ENCODE results near the gene TUBB4B. TPM values are rescaled to one million over a fixed set of nuclear protein-coding genes. Genes with fewer than 3 reads are reported as not detected.

TUBB4B gene
- total RNA-seq, 1 experiment from 2014 or later, result 424 TPM

DNA sequence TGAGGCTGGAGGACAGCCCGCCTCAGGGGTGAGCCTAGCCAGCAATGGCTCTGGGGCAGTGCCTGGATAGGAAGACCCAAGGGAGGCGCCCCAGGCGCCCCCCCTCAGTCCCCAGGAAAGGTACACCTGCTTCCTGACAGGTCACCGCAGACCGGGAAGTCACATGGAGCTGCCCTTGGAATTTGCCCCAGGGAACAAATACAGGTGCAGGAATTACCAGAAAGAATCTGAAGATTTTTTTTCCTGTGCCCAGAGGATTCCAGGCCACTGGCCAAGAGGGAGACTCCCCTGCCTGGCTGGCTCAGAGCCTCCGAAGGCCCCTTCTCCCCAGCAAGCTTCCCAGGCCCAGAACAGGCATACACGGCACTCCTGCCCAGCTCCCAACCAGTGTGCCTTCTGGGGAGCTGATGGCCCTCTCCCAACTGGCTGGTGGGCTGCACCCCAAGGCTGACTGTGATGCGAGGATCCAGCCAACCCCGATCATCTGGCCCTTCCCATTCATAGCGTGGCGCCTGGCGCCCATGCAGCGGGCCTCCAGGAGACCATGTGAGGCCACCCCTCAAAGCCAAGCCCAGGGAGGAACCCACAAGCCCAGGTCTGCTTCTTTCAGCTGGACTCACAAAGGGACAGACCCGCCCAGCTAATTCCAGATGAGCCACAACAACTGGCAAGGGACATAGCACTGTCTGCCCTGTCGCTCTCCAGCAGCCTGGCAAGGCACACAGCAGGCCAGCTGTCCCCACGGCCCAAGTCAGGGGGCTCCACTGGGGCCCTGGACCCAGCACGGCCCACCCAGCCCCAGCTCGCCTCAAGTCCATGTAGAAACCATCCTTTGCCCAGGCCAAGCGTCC lies 42.8 kb upstream of the TUBB4B start:
- Histone ChIP-seq H4K20me1 (ENCODE audit: low read length) (peaks cover 14% of the 10 kb centered on the region; the same call in 1 of the 2 replicates), H3K4me1 (ENCODE audit: insufficient read depth, low read length) (peaks cover 45% of the 10 kb centered on the region), H2AFZ (ENCODE audit: low read length) (no peak overlapping the region), H3K4me3 (ENCODE audit: low read length) (peak overlapping the region; percentile 68), H3K36me3 (ENCODE audit: low read depth, low read length) (no peaks in the 10 kb centered on the region), H3K27me3 (ENCODE audit: low read length) (no peaks in the 10 kb centered on the region), H3K9ac (ENCODE audit: low read length) (no peak overlapping the region), H3K4me2 (ENCODE audit: low read length) (peak overlapping the region; percentile 89), H3K79me2 (ENCODE audit: low read length) (peaks cover 35% of the 10 kb centered on the region), H3K9me3 (ENCODE audit: low read length) (no peaks in the 10 kb centered on the region), H3K9me2 (replicated peaks; ENCODE audit: low read length) (no peaks in the 10 kb centered on the region), H3K27ac (ENCODE audit: low read length) (no peak overlapping the region), H3F3A (ENCODE audit: low read length, unreplicated experiment) (no peaks in the 10 kb centered on the region)
- no peak for TF ChIP-seq EZH2phosphoT487 (IDR thresholded peaks at IDR 0.05; ENCODE audit: borderline replicate concordance, low read length)
- no peak for TF ChIP-seq EZH2 (IDR thresholded peaks at IDR 0.05; ENCODE audit: low read length, unreplicated experiment)
- TF ChIP-seq CTCF (conservative IDR thresholded peaks at IDR 0.05; ENCODE audit: low read depth, low read length), result no peak
- DNase-seq (peak; percentile 85), ATAC-seq (peak; percentile 4)
- no TSS peak for BruUV-seq (replicated peaks)
- ChIA-PET POLR2A (ENCODE audit: unreplicated experiment) (interaction anchor here (0.6 kb wide), 1 partner anchor 9 kb away, joined by 3 read pairs; no protein-coding TSS in a partner anchor), CTCF (interaction anchor here (0.9 kb wide), 1 partner anchor 9 kb away, joined by 3 read pairs; no protein-coding TSS in a partner anchor)
- intact Hi-C loops (cut with micrococcal nuclease), result no loop called here

GRCh38 chr9:137198902-137199283 lies 42.2 kb upstream of the TUBB4B start:
- Histone ChIP-seq H3K4me3 (ENCODE audit: low read length) (peak overlapping the region; percentile 68), H3K27ac (ENCODE audit: low read length) (no peak overlapping the region), H3K4me2 (ENCODE audit: low read length) (peak overlapping the region; percentile 89), H3K27me3 (ENCODE audit: low read length) (no peaks in the 10 kb centered on the region), H2AFZ (ENCODE audit: low read length) (no peak overlapping the region), H4K20me1 (ENCODE audit: low read length) (peaks cover 14% of the 10 kb centered on the region; the same call in 1 of the 2 replicates), H3F3A (ENCODE audit: low read length, unreplicated experiment) (no peaks in the 10 kb centered on the region), H3K4me1 (ENCODE audit: insufficient read depth, low read length) (peaks cover 46% of the 10 kb centered on the region), H3K9me2 (replicated peaks; ENCODE audit: low read length) (no peaks in the 10 kb centered on the region), H3K9ac (ENCODE audit: low read length) (no peak overlapping the region), H3K9me3 (ENCODE audit: low read length) (no peaks in the 10 kb centered on the region), H3K36me3 (ENCODE audit: low read depth, low read length) (no peaks in the 10 kb centered on the region), H3K79me2 (ENCODE audit: low read length) (peaks cover 41% of the 10 kb centered on the region)
- TF ChIP-seq CTCF (conservative IDR thresholded peaks at IDR 0.05; ENCODE audit: low read depth, low read length) (no peak), EZH2phosphoT487 (IDR thresholded peaks at IDR 0.05; ENCODE audit: borderline replicate concordance, low read length) (no peak), EZH2 (IDR thresholded peaks at IDR 0.05; ENCODE audit: low read length, unreplicated experiment) (no peak)
- ChIA-PET CTCF (interaction anchor here (0.9 kb wide), 1 partner anchor 10 kb away, joined by 3 read pairs; no protein-coding TSS in a partner anchor), POLR2A (ENCODE audit: unreplicated experiment) (no interaction called here)
- intact Hi-C loops (cut with micrococcal nuclease), result no loop called here
- no peak for ATAC-seq
- no peak for DNase-seq
- no TSS peak for BruUV-seq (replicated peaks)

Data from PC-3 (cell line).